ENCODE data around the gene HIC1.
A peak's percentile ranks its signal among the peaks of the same experiment; 100 is the strongest.

Gene HIC1

GRCh38 chr17:2047590-2047989, 7.3 kb upstream of the HIC1 start:
- DNase-seq: no peak

GRCh38 chr17:2048805-2049204, 6.1 kb upstream of the HIC1 start:
- no peak for DNase-seq

- peak; percentile 75 for DNase-seq
Observed at GRCh38 chr17:2049333-2050299, 5.3 kb upstream of the HIC1 start.

- peak; percentile 70 for DNase-seq
Observed at GRCh38 chr17:2050300-2051060, 4.4 kb upstream of the HIC1 start.

GRCh38 chr17:2051061-2051932, 3.6 kb upstream of the HIC1 start:
- DNase-seq: peak; percentile 27

- no peak for DNase-seq
Observed at GRCh38 chr17:2051933-2052559, 2.9 kb upstream of the HIC1 start.

GRCh38 chr17:2053380-2054261, 1.3 kb upstream of the HIC1 start:
- peak; percentile 63 for DNase-seq

- no peak for DNase-seq
Observed at GRCh38 chr17:2054262-2054511, 716 bp upstream of the HIC1 start.

GRCh38 chr17:2055292-2056205, 646 bp downstream of the HIC1 start:
- DNase-seq: no peak

GRCh38 chr17:2056206-2057174, 1.6 kb downstream of the HIC1 start:
- no peak for DNase-seq

- no peak for DNase-seq
Observed at GRCh38 chr17:2057175-2057759, 2.4 kb downstream of the HIC1 start.

- DNase-seq: no peak
Observed at GRCh38 chr17:2057760-2058585, 3.1 kb downstream of the HIC1 start.

GRCh38 chr17:2058586-2059546, 4.0 kb downstream of the HIC1 start:
- DNase-seq: no peak

- DNase-seq: no peak
Observed at GRCh38 chr17:2059547-2060384, 4.9 kb downstream of the HIC1 start.

- DNase-seq: no peak
Observed at GRCh38 chr17:2060385-2060658, 5.4 kb downstream of the HIC1 start.

Data from NCI-H2171 treated with DMSO at 0.1 percent for 48 hours (cell line).